PFSK-1 (cell line): ENCODE measurements around the gene GABARAPL2.

Experiments
- FOXP2 ChIP-seq: optimal IDR thresholded peaks from 2 replicates; pipeline ENCODE3; 2011; ENCODE audit warnings: borderline replicate concordance, control low read depth, inconsistent platforms; ENCODE audit not compliant: insufficient read depth; ENCODE audit errors: extremely low read length, extremely low read depth
- POLR2AphosphoS5 ChIP-seq: IDR thresholded peaks from 2 replicates; pipeline ENCODE4 v1.6.1; 2012; ENCODE audit warnings: low read depth, mild to moderate bottlenecking, control low read depth, low read length, moderate library complexity
- SIN3A ChIP-seq: IDR thresholded peaks from 2 replicates; pipeline ENCODE4 v1.6.1; 2012; ENCODE audit warnings: mild to moderate bottlenecking, low read length, moderate library complexity, borderline replicate concordance; ENCODE audit not compliant: insufficient read depth
- TAF1 ChIP-seq: IDR thresholded peaks from 2 replicates; pipeline ENCODE4 v1.6.1; 2012; ENCODE audit warnings: low read length, control low read depth, borderline replicate concordance; ENCODE audit not compliant: insufficient read depth
- TF ChIP-seq, protein P1 (sequence below), 2 experiments: IDR thresholded peaks; 2 replicates each; pipeline versions ENCODE4 v1.6.1 to v1.8.0; 2011 to 2012; ENCODE audit warnings: low read depth in 2 of 2, low read length in 2 of 2, control low read depth in 1 of 2, inconsistent platforms in 1 of 2, mild to moderate bottlenecking in 1 of 2, moderate library complexity in 1 of 2; ENCODE audit not compliant: insufficient read depth in 1 of 2

The GABARAPL2 gene

DNA sequence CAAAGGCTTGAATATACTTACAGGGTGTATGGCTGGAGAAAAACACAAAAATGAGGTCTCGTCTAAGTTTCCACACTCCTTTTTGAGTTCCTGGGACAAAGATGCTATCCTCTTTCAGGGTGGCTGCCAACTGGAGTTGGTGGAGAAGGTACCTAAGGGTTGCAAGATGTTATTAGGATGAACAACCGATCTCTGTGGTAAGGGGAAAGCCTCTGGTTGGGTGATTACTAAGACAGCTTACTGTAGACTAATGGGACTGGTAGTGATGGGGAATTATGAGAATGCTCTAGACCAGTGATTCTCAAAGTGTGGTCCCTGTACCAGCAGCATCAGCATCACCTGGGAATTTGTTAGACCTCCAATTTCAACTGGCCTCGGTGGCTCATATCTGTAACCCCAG is 50.9 kb downstream of the GABARAPL2 start:
- TF ChIP-seq POLR2AphosphoS5 (no peak), SIN3A (no peak), TAF1 (no peak), FOXP2 (no peak)
- TF ChIP-seq, protein P1, sequence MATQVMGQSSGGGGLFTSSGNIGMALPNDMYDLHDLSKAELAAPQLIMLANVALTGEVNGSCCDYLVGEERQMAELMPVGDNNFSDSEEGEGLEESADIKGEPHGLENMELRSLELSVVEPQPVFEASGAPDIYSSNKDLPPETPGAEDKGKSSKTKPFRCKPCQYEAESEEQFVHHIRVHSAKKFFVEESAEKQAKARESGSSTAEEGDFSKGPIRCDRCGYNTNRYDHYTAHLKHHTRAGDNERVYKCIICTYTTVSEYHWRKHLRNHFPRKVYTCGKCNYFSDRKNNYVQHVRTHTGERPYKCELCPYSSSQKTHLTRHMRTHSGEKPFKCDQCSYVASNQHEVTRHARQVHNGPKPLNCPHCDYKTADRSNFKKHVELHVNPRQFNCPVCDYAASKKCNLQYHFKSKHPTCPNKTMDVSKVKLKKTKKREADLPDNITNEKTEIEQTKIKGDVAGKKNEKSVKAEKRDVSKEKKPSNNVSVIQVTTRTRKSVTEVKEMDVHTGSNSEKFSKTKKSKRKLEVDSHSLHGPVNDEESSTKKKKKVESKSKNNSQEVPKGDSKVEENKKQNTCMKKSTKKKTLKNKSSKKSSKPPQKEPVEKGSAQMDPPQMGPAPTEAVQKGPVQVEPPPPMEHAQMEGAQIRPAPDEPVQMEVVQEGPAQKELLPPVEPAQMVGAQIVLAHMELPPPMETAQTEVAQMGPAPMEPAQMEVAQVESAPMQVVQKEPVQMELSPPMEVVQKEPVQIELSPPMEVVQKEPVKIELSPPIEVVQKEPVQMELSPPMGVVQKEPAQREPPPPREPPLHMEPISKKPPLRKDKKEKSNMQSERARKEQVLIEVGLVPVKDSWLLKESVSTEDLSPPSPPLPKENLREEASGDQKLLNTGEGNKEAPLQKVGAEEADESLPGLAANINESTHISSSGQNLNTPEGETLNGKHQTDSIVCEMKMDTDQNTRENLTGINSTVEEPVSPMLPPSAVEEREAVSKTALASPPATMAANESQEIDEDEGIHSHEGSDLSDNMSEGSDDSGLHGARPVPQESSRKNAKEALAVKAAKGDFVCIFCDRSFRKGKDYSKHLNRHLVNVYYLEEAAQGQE (IDR thresholded peaks at IDR 0.05; ENCODE audit: insufficient read depth in 1 of 2, low read depth in 2 of 2, low read length in 2 of 2) = no peak

DNA sequence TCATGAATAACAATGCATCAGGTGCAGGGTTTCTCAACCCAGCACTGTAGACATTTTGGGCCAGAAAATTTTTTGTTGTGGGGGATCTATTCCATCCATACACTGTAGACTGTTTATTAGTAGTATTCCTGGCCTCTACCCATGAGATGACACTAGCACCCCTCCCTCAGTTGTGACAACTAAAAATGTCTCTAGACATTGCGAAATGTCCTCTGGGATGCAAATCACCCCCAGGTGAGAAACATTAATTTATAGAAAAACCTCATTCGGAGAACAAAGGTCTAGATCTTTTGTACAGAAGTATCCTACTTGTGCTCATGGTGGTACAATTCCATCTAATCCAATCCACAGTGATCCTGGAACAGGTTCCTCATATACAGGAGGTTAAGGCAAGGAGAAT is 52.6 kb downstream of the GABARAPL2 start:
- TF ChIP-seq, protein P1 (IDR thresholded peaks at IDR 0.05; ENCODE audit: insufficient read depth in 1 of 2, low read depth in 2 of 2, low read length in 2 of 2) = no peak
- no peak for TF ChIP-seq FOXP2
- no peak for TF ChIP-seq TAF1
- no peak for TF ChIP-seq POLR2AphosphoS5
- TF ChIP-seq SIN3A = no peak

DNA sequence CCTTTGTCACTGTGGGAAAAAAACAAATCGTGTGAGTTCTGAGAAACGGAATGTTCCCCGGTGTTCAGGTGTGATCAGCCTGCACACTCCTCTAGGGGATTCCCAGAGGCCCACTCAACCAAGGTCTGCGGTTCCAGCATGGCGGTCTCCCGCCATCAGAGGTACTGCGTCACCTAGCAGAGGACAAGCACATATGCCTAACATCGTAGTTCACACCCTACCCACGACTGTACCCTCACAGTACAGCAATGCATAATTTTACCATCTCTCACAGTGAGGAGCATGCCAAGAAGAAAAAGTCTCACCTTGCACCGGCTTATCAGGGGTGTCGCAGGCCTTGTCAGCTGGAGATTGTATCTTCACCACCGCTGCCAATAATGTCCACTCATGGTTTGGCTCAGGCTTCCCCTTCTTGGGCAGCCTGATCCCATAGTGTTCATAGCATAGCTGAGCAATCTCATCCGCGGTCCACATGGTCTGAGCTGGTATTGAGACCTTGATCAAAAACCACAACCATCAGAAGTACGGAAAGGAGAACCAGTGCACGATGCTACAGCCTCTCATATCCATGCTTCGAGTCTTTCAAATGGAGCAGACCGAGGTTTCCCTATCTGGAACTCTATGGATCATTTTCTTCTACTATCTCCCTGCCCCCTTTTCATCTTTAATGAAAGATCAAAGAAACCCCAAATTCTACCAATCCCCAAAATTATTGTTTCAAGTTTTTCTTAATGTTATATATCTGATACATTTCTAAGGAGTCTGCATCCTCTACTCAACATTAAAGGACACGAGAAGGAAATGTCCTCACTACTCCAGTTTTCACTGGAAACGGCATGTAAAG is 54.4 kb downstream of the GABARAPL2 start:
- TF ChIP-seq TAF1 (no peak), POLR2AphosphoS5 (no peak), SIN3A (no peak)
- TF ChIP-seq, protein P1 (IDR thresholded peaks at IDR 0.05; ENCODE audit: insufficient read depth in 1 of 2, low read depth in 2 of 2, low read length in 2 of 2) = no peak

DNA sequence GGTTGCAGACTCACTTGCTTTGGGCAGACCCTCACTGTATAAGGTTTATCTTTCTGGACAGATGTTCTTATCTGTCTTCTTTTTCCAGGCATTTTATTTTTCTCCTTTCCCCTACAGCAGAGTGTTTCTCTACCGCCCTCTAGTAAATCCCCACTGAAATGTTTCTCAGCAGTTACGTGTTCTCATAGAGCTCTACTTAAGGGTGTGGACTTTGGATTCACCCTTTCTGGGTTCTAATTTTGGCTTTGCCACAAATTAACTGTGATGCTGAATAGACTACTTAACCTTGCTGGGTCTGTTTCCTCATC is 54.9 kb downstream of the GABARAPL2 start:
- TF ChIP-seq SIN3A = no peak
- TF ChIP-seq FOXP2 = no peak
- no peak for TF ChIP-seq POLR2AphosphoS5
- no peak for TF ChIP-seq TAF1
- TF ChIP-seq, protein P1 (IDR thresholded peaks at IDR 0.05; ENCODE audit: insufficient read depth in 1 of 2, low read depth in 2 of 2, low read length in 2 of 2) = no peak
